ENCODE data around the gene S100A12. TPM values are rescaled to one million over a fixed set of nuclear protein-coding genes. Genes with fewer than 3 reads are reported as not detected.

Gene S100A12
- total and polyA plus RNA-seq, 9 of the 15 experiments (the other 6 are each of a cell fraction or from before 2014, with no cell fraction given): not detected

DNA sequence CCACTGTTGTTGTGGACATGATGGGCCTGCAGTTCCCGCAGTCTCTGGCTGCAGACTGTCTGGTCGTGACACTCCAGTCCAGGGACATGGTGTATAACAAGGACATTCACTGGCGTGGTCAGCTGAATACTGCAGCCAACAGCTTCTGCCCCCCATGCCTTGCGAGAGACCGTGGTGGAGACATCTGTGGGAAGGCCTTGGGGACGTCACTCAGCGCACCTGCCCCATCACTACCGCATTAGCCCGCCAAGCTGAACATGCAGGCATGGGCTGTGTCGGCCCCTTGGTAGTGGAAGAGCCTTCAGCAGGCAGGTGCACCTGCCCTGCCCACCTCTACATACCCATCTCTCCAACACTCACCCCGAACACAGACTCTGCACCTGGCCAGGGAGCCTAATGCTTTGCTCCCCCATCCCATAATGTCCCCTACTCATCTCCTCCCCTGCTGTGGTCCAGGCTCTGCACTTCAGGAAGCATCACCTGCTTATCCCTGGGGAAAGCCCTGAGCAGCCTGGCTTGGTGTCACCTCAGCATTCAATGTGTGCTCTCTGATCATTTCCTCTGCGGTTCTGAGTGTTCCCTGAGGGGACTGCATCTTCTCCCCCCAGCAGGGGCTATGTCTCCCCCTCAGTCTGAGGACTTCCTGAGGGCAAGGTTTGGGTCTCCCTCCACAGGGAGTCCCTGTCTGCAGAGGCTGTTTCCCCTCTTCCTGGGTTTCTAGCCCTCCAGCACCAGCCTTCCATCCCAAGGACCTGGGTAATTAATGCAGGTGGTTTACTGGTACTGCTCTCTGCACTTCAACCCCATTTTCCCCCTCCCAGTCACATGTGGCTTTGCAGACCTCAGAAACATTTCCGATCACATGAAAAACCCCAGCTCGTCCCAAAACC lies 30.0 kb downstream of the S100A12 start:
- BruUV-seq (replicated peaks): no TSS peak
- Histone ChIP-seq H3K27me3 (ENCODE audit: control insufficient read depth in 2 of 2, insufficient read depth in 2 of 2, low read length in 2 of 2) (peaks cover 3 to 15% of the 10 kb centered on the region in 2 experiments; a peak in 3 of 5 replicates), H3K9ac (ENCODE audit: insufficient read depth in 1 of 2, low read depth in 2 of 2, low read length in 2 of 2) (0 out of 4 replicates have a peak overlapping the region, but pooled peaks of 1 of the 2 experiments have one; percentile 36), H3K9me3 (replicated peaks; ENCODE audit: control insufficient read depth, insufficient read depth, low read depth, low read length) (no peaks in the 10 kb centered on the region), H2AFZ (ENCODE audit: low read depth, low read length) (no peak overlapping the region), H3K9me1 (ENCODE audit: control insufficient read depth, insufficient read depth, low read length) (no peaks in the 10 kb centered on the region), H3K4me1 (replicated peaks in 1 of 2; ENCODE audit: control insufficient read depth in 2 of 2, insufficient read depth in 2 of 2, low read length in 2 of 2) (peaks cover 33 to 39% of the 10 kb centered on the region in 2 experiments), H3K4me3 (no peak overlapping the region), H3K36me3 (ENCODE audit: control insufficient read depth, insufficient read depth, low read length) (no peaks in the 10 kb centered on the region), H3K27ac (ENCODE audit: extremely low read depth, low read depth, low read length) (no peak overlapping the region), H4K20me1 (replicated peaks; ENCODE audit: control insufficient read depth, insufficient read depth, low read length) (peaks cover 18% of the 10 kb centered on the region), H3K79me2 (ENCODE audit: control insufficient read depth, insufficient read depth, low read length) (no peaks in the 10 kb centered on the region), H3K4me2 (ENCODE audit: insufficient read depth, low read length) (no peak overlapping the region; the same call in 1 of the 2 replicates)
- CTCF ChIA-PET (ENCODE audit: low intra/inter-chr PET ratio): no interaction called here
- intact Hi-C loops (cut with micrococcal nuclease): no loop called here
- POLR2A ChIA-PET: interaction anchor here (0.6 kb wide), 1 partner anchor 304 kb away, joined by 3 read pairs; no protein-coding TSS in a partner anchor
- in situ Hi-C loops (cut with MboI): no loop called here
- DNase-seq (ENCODE audit: extremely low read depth in 1 of 4, low spot score in 3 of 4) (no peak), ATAC-seq (no peak), FAIRE-seq (no peak)
- WGBS (ENCODE audit: insufficient coverage, low coverage, missing lambda C conversion rate): 76% methylated on average over 10 of the region's 14 CpGs
- no peak for TF ChIP-seq RFX5 (IDR thresholded peaks at IDR 0.05; ENCODE audit: low read depth, low read length)
- TF ChIP-seq, protein P1, sequence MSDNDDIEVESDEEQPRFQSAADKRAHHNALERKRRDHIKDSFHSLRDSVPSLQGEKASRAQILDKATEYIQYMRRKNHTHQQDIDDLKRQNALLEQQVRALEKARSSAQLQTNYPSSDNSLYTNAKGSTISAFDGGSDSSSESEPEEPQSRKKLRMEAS (CRISPR knock-in tag; IDR thresholded peaks at IDR 0.05): peak; percentile 27; the same call in 1 of the 2 replicates

DNA sequence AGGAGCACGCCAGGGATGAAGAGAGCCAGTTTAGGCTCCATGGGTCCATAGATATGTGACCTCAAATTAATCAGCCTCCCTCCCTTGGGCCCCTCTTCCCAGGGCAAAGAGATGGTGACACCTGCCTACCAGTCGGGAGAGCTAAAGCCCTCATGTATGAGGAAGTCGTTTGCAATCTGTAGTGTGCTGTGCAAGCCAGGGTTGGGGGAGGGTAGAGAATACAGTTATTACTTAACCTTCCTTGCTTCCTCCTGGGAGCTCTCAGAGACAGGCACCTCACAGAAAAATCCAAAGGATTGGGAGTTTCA lies 30.7 kb downstream of the S100A12 start:
- Histone ChIP-seq H3K27ac (ENCODE audit: extremely low read depth, low read depth, low read length) (peak overlapping the region; percentile 68; the same call in 1 of the 3 replicates), H4K20me1 (replicated peaks; ENCODE audit: control insufficient read depth, insufficient read depth, low read length) (peaks cover 18% of the 10 kb centered on the region), H3K9me1 (ENCODE audit: control insufficient read depth, insufficient read depth, low read length) (no peaks in the 10 kb centered on the region), H2AFZ (ENCODE audit: low read depth, low read length) (no peak overlapping the region), H3K4me1 (replicated peaks in 1 of 2; ENCODE audit: control insufficient read depth in 2 of 2, insufficient read depth in 2 of 2, low read length in 2 of 2) (peaks cover 30 to 39% of the 10 kb centered on the region in 2 experiments), H3K36me3 (ENCODE audit: control insufficient read depth, insufficient read depth, low read length) (no peaks in the 10 kb centered on the region), H3K9ac (ENCODE audit: insufficient read depth in 1 of 2, low read depth in 2 of 2, low read length in 2 of 2) (peak overlapping the region in 1 of 2 experiments; percentile 6; a peak in 1 of 4 replicates), H3K79me2 (ENCODE audit: control insufficient read depth, insufficient read depth, low read length) (no peaks in the 10 kb centered on the region), H3K4me2 (ENCODE audit: insufficient read depth, low read length) (peak overlapping the region; percentile 78), H3K4me3 (no peak overlapping the region), H3K9me3 (replicated peaks; ENCODE audit: control insufficient read depth, insufficient read depth, low read depth, low read length) (no peaks in the 10 kb centered on the region), H3K27me3 (ENCODE audit: control insufficient read depth in 2 of 2, insufficient read depth in 2 of 2, low read length in 2 of 2) (peaks cover 3 to 17% of the 10 kb centered on the region in 2 experiments; a peak in 3 of 5 replicates)
- POLR2A ChIA-PET: no interaction called here
- intact Hi-C loops (cut with micrococcal nuclease) (no loop called here), in situ Hi-C loops (cut with MboI) (no loop called here)
- 20% methylated on average over 3 of the region's 3 CpGs for WGBS (ENCODE audit: insufficient coverage, low coverage, missing lambda C conversion rate)
- peak; percentile 32 for ATAC-seq
- BruUV-seq (replicated peaks): no TSS peak
- CTCF ChIA-PET (ENCODE audit: low intra/inter-chr PET ratio): no interaction called here
- no peak for DNase-seq (ENCODE audit: extremely low read depth in 1 of 4, low spot score in 3 of 4)
- no peak for FAIRE-seq
- TF ChIP-seq HNRNPL (IDR thresholded peaks at IDR 0.05; ENCODE audit: low read depth, low read length): no peak
- no peak for TF ChIP-seq BDP1 (IDR thresholded peaks at IDR 0.05; ENCODE audit: insufficient read depth, insufficient read length)
- no peak for TF ChIP-seq HMGN3 (IDR thresholded peaks at IDR 0.05; ENCODE audit: borderline replicate concordance, extremely low read depth, insufficient read length, low read depth, low read length)
- TF ChIP-seq, protein P2, sequence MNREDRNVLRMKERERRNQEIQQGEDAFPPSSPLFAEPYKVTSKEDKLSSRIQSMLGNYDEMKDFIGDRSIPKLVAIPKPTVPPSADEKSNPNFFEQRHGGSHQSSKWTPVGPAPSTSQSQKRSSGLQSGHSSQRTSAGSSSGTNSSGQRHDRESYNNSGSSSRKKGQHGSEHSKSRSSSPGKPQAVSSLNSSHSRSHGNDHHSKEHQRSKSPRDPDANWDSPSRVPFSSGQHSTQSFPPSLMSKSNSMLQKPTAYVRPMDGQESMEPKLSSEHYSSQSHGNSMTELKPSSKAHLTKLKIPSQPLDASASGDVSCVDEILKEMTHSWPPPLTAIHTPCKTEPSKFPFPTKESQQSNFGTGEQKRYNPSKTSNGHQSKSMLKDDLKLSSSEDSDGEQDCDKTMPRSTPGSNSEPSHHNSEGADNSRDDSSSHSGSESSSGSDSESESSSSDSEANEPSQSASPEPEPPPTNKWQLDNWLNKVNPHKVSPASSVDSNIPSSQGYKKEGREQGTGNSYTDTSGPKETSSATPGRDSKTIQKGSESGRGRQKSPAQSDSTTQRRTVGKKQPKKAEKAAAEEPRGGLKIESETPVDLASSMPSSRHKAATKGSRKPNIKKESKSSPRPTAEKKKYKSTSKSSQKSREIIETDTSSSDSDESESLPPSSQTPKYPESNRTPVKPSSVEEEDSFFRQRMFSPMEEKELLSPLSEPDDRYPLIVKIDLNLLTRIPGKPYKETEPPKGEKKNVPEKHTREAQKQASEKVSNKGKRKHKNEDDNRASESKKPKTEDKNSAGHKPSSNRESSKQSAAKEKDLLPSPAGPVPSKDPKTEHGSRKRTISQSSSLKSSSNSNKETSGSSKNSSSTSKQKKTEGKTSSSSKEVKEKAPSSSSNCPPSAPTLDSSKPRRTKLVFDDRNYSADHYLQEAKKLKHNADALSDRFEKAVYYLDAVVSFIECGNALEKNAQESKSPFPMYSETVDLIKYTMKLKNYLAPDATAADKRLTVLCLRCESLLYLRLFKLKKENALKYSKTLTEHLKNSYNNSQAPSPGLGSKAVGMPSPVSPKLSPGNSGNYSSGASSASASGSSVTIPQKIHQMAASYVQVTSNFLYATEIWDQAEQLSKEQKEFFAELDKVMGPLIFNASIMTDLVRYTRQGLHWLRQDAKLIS (CRISPR knock-in tag; IDR thresholded peaks at IDR 0.05): no peak
- TF ChIP-seq SPI1 (IDR thresholded peaks at IDR 0.05; ENCODE audit: borderline replicate concordance, low read depth, low read length): peak; percentile 58; the same call in 1 of the 2 replicates
- no peak for TF ChIP-seq EGR1 (conservative IDR thresholded peaks at IDR 0.05)
